ENCODE results near the gene ZNF506. TPM values are rescaled to one million over a fixed set of nuclear protein-coding genes. Genes with fewer than 3 reads are reported as not detected.

ZNF506 gene
- total RNA-seq: 15.5 and 16.3 TPM in 2 replicates

GRCh38 chr19:19821366-19821951 lies at the start of gene ZNF506:
TSS of gene ZNF506 (minus strand) at chr19:19821750. CDS start at chr19:19821603, 147 bp downstream.

GRCh38 chr19:19865750-19866610 lies 44.4 kb upstream of the ZNF506 start, which contains the start of gene ZNF253:
TSS of gene ZNF253 (plus strand) at chr19:19865882. CDS start at chr19:19865997, 115 bp downstream.

Other genes with a start within 250 kb of the ZNF506 start
- gene PBX4, start 203.1 kb downstream of the ZNF506 start, total RNA-seq: 0.55 and 1.2 TPM in 2 replicates
- 0.89 and 1.6 TPM in 2 replicates for gene LPAR2, start 193.5 kb downstream of the ZNF506 start, total RNA-seq
- gene GMIP, start 178.1 kb downstream of the ZNF506 start, total RNA-seq: 5.9 and 10.3 TPM in 2 replicates
- 77.4 and 94.7 TPM in 2 replicates for gene ATP13A1, start 158.1 kb downstream of the ZNF506 start, total RNA-seq
- 3.9 and 5.2 TPM in 2 replicates for gene ZNF101, start 152.9 kb downstream of the ZNF506 start, total RNA-seq
- 5.5 and 8.3 TPM in 2 replicates for gene ZNF14, start 88.6 kb downstream of the ZNF506 start, total RNA-seq
- 3.2 and 3.3 TPM in 2 replicates for gene ZNF253, start 44.1 kb upstream of the ZNF506 start, total RNA-seq
- gene ZNF93, start 79.2 kb upstream of the ZNF506 start, total RNA-seq: 7.1 and 10.7 TPM in 2 replicates
- 1.8 and 3.5 TPM in 2 replicates for gene ZNF682, start 217.8 kb upstream of the ZNF506 start, total RNA-seq

All from smooth muscle cell of the umbilical artery (primary cell).